Right lung (tissue), 5 donors: Measurements from ENCODE around the gene VAX1. TPM values are rescaled to one million over a fixed set of nuclear protein-coding genes. Genes with fewer than 3 reads are reported as not detected.
"Not testable (repeated sequence)": the region's sequence is repeated elsewhere in the genome, so short reads cannot be mapped to it uniquely, and the experiment has no call there.

Experiments
- DNase-seq, 2 donors: peaks; one replicate each; pipeline ENCODE4 v3.0.0-alpha.2; 2013
- polyA plus RNA-seq, 5 donors: library from polyadenylated mRNA; unstranded; fragments of 120-200 nt; gene quantifications; one replicate each; pipeline versions ENCODE4 v1.2.1 to v1.2.3, GENCODE V29; 2013; ENCODE audit warnings: inconsistent platforms in 1 of 5, low replicate concordance in 1 of 5; ENCODE audit not compliant: insufficient read length in 5 of 5, insufficient read depth in 1 of 5

The VAX1 gene
- polyA plus RNA-seq, 5 donors, result not detected

GRCh38 chr10:117135480-117136140 lies 2.5 kb downstream of the VAX1 start:
- no peak for DNase-seq

GRCh38 chr10:117135026-117135372 lies 3.1 kb downstream of the VAX1 start:
- no peak for DNase-seq

- DNase-seq, result no peak
These were observed 3.6 kb downstream of the VAX1 start for GRCh38 chr10:117134306-117135025.

GRCh38 chr10:117134056-117134305 lies 4.1 kb downstream of the VAX1 start:
- no peak for DNase-seq

GRCh38 chr10:117133273-117134055 lies 4.6 kb downstream of the VAX1 start:
- no peak for DNase-seq

- DNase-seq, result no peak
These were observed 5.3 kb downstream of the VAX1 start for GRCh38 chr10:117132751-117133231.

GRCh38 chr10:117131376-117132327 lies 6.4 kb downstream of the VAX1 start:
- no peak for DNase-seq

GRCh38 chr10:117130862-117131375 lies 7.2 kb downstream of the VAX1 start:
- no peak for DNase-seq

DNA sequence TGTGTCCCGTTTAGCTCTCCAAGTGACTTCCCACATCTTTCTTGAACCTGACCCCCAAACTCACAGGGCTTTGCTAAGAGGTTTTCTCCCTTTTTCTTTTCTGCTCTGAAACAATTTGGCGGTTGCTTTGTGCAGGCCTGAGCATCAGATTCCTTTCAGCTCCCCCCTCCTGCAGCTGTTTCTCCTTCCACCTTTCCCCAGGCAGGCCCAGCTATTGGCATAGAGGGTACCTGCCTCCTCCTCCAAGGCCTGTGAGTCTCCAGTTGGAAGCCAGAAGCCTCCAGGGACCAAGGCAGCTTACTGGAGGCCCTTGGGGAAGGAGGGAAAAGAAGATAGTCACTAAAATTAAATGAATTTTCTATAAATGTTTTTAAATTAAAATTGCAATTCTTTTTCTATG lies 7.7 kb downstream of the VAX1 start:
- DNase-seq, result no peak

DNA sequence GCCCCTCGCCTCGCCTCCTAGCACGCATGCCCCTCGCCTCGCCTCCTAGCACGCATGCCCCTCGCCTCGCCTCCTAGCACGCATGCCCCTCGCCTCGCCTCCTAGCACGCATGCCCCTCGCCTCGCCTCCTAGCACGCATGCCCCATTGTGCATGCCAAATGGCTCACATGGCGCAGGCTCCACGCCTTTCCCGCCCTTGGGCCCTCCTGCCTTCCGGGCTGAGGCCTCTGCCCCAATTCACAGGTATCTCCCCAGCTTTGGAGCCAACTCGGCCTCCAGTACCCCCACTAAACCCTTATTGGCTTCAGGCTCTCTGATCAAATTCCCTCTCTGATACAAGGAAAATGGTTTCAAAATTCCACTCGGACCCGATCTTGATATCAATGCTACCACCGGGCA lies 11.4 kb downstream of the VAX1 start:
- not testable (repeated sequence) for DNase-seq

DNA sequence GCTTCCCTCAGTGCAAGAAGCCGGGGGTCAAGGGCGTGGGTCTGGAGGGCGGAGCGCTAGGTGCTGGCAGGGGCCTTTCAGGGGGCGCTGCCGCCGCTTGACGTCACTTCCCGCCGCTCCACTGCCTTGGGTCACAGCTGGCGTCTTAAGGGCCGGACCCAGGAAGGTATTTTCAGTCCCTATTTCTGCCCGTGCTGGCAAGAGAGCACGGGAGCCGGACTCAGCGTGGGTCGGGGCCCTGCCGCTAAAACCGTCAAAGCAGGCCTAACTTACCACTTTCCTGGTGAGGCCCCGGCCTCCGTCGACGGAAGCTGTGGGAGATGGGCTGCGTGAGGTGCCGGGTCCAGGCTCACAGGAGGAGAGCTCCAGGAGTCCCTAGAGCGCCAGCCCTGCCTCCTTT lies 12.0 kb downstream of the VAX1 start:
- DNase-seq, result no peak

DNA sequence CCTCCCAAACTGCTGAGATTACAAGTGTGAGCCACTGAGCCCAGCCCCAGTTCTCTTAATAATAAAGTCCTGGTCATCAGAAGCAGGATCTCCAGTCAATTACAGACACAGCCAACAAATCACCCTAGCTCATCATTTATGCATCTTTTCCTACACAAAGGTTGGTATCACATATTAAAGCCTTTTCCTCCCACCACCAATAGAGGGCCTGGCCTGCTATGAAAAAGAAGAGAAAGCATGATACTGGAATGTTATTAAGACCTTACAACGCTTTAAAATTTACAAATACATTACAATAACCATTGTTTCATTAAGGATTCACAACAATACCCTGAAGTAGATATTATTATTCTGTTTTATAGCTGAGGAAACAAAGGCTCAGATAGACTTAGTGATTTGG lies 25.9 kb downstream of the VAX1 start:
- DNase-seq, result no peak

DNA sequence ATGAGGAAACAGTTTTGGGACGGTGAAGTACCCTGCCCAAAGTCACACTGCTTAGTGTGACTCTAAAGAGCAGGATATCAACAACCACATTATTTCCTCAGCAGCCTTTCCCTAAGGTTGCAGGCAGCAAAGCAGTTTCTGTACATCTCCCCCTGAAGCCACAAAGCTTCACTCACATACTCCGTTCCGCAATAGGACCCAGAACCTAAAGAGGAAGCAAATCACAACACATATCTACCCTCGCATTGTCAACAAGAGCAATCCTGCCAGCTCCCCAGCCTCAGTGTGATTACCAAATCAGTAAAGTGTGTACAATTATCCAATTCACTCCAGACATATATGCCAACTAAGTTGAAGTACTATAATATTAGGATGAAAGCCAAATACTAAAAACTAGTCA lies 30.8 kb downstream of the VAX1 start:
- DNase-seq, result no peak

- DNase-seq, result no peak
These were observed 41.4 kb downstream of the VAX1 start for GRCh38 chr10:117096599-117097201.

DNA sequence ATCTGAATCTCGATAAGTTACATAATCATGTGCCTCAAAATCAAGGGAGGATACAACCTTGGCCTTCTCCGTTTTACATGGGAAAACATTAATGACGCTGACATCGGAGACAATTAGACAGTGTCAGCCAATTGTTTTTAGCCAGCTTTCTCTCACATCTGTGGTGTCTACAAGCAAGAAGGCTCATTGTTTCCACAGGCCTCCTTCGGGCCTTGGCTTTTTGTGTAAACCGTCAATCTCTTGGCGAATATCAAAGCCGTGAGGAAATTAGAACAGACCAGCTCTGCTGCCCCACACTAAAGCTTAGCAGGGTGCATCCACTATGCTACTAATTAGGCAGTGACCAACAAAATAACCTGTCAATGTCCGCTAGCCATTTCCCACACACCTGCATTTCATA lies 43.2 kb downstream of the VAX1 start:
- no peak for DNase-seq

GRCh38 chr10:117092386-117092785 lies 45.7 kb downstream of the VAX1 start:
- no peak for DNase-seq

DNA sequence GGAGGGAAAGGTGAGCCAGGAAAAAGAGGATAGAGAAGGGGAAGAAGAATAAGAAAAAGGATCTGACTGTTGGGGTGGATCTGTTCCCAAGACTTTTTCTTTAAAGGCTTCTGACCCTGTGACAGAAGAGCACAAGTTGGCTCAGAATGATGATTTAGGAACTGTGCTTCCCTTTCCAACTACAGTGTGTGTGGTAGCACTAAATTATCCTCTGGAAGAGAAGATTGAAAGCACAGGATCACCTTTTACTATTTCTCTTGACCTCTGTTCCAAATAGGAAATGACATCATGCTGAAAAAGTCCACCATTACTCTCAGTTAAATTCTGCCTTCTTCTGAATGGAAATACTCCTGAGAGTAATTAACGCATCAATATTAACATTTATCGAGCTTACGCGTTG lies 47.2 kb downstream of the VAX1 start:
- DNase-seq, result no peak

- no peak for DNase-seq
These were observed 50.5 kb downstream of the VAX1 start for GRCh38 chr10:117087521-117087920.

DNA sequence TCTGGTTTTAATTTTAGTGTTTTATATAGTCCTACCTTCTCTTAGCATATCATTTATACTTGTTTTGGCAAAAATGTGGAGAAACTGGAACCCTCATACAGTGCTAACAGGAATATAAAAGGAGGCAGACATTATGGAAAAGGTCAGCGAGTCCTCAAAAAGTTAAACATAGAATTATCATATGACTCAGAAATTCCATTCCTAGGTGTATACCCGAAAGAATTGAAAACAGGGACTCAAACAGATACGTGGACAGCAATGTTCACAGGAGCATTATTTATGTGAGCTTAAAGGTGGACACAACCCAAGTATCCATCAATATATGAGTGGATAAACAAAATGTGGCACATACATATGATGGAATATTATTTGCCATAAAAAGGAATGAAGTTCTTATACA lies 51.5 kb downstream of the VAX1 start:
- DNase-seq, result no peak

DNA sequence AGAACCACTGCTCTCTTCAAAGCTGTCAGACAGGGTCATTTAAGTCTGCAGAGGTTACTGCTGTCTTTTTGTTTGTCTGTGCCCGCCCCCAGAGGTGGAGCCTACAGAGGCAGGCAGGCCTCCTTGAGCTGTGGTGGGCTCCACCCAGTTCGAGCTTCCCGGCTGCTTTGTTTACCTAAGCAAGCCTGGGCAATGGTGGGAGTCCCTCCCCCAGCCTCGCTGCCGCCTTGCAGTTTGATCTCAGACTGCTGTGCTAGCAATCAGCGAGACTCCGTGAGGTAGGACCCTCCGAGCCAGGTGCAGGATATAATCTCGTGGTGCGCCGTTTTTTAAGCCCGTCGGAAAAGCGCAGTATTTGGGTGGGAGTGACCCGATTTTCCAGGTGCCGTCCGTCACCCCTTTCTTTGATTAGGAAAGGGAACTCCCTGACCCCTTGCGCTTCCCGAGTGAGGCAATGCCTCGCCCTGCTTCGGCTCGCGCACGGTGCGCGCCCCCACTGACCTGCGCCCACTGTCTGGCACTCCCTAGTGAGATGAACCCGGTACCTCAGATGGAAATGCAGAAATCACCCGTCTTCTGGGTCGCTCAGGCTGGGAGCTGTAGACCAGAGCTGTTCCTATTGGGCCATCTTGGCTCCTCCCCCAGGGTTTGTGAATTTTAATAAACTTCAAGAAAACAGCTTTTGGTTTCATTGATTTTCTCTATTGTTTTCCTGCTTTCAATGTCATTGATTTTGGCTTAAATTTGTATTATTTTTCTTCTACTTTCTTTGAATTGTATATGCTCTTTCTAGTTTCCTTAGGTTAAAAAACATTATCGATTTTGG lies 53.4 kb downstream of the VAX1 start:
- not testable (repeated sequence) for DNase-seq
